Stimulated activated CD4-positive, alpha-beta T cell treated with anti-CD3 and anti-CD28 coated beads, Interleukin-15, amount 100 ng/mL, for 1 hour (primary cell): ENCODE results near the gene RELCH.

Source experiments
- DNase-seq, 2 donors: peaks; one replicate each; pipeline ENCODE4 v3.0.0-alpha.2; 2020; ENCODE audit warnings: low read depth in 1 of 2, low spot score in 1 of 2

The RELCH gene

DNA sequence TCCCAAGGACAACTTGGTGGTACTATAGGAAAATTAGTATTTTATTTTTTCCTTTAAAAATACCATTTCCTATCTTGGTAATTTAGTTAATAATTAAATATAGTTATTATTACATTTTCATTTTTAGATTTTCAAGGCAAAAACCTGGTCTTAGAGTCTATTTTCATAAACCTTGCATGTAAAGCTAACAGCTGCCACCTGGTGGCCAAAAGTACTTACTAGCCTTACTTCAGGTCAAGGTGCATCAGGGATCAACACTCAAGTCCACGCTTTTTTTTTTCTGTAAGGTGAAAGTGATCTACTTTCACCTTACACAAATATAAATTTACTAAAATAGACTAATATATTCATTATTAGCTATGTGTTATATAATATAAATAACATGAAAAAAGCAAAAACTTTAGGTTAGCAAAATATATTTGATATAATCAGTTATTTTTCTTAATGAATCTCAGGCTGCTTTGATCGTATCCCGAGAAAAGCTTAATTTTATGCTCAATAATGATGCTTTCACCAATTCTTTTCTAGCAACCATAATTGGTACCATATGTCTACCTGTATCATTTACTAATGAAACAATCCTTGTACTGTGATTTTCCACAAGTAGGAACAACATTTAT, 62.5 kb downstream of the RELCH start:
- DNase-seq: peak; percentile 25 to 32

- no peak for DNase-seq
Measured at GRCh38 chr18:62250475-62250874, 63.4 kb downstream of the RELCH start.

DNA sequence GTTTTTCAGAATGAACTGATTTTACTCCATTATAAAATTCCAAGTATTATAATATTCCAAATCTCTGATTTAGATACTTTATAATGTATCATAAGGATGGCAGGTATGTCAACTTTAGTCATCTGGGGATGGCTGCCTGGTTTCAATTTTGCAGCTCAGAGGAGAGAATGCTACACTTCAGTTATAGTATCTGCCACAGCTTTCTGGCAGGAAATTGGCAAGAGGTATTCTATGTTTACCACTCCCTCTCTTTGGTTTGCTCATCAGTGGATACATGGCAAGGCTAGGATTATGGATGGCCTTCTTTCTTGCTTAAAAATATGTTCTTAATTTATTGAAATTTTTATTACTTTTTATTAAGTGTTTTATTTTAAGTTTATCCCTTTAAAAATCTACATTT, 71.0 kb downstream of the RELCH start:
- no peak for DNase-seq

DNA sequence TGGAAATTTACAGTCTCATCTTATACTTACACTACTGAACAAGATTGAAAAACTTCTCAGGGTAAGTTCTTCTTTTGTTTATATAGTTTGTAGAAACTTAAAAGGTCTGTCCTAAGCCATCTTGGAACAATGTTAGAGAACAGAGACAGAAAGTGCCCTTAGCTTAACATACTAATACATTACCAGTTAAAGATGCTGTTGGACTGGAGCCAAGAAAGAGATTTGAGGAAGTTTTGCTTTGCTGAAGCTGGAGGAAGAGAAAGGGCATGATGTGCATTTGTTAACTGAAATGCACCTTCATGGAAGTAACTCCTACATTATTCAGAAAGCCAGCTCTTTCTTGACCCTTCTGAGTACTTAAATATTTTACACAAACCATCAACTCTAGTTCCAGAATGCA, 71.6 kb downstream of the RELCH start:
- DNase-seq: no peak

DNA sequence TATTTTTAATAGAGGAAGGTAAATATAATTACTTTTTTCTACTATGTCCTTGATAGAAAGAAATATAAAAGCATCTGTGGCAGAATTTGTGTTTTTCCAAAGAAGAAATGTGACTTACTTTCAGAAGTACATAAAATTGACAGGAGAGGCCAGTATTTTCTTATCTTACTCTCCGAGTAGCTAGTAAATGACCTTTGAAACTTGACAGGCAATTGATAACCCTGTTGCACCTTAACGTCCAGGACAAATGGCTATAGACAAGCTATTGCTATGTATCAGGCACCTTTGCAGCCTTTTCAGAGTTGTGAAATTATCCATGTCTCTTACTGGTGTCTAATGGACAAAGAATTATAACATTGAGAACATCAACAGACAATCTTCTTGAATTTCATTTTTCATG, 75.0 kb downstream of the RELCH start:
- no peak for DNase-seq

DNA sequence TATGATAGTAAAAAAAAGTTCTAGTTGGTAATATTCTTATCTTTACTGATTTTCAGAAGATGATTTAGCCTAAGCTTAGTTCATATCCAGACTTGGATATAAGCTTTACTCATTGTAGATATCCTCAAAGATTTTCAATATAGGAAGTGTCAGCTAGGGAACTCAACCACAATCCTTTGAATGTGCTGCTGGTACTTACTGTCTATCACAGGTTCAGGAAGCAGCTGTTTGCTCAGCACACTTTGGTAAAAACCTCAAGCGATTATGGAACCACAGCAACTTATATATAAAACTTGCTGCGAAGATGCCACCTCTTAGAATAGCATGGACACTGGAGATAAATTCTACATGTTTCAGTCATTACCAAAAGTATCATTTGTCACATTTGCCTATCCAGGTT, 77.9 kb downstream of the RELCH start:
- DNase-seq: no peak

- no peak for DNase-seq
Measured at GRCh38 chr18:62277045-62277444, 90.0 kb downstream of the RELCH start.

DNA sequence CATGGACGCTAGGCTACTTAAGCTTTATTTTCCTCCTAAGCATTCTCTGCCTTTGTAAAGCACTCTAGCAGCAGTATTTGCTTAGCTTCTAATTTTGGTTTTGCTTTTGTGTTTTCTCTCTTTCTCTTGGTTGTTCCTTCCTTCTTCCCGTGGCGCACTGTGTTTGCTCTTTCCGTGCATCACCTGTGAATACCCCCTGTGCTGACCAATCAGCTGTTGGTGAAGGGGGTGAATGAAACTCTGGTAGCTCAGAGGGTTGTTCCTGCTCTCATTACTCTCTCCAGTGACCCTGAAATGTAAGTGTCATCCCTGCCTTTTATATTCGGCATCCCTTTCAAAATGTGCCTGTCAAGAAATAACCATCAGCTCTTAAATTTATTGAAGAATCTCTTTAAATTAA, 92.5 kb downstream of the RELCH start:
- no peak for DNase-seq

- DNase-seq: no peak
Measured at GRCh38 chr18:62280058-62280457, 93.0 kb downstream of the RELCH start.

DNA sequence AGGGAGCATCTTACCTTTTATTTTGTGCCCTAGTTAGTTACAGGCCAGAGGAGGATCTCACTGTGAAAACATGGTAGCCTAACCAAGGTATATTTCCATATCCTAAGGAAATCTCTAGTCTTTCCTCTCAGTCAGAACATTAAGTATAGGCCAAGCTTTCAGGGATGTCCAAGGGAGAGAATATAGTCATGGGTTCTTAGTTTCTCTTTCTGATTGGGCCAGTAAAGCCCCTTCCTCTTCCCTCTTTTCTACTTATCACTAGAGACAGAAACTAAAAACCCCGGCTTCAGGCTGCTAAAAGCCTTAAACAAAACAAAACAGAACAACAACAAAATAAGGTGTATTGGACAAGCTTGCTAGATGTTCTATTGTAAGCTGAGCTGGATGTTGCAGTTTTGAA, 93.7 kb downstream of the RELCH start:
- DNase-seq: no peak

DNA sequence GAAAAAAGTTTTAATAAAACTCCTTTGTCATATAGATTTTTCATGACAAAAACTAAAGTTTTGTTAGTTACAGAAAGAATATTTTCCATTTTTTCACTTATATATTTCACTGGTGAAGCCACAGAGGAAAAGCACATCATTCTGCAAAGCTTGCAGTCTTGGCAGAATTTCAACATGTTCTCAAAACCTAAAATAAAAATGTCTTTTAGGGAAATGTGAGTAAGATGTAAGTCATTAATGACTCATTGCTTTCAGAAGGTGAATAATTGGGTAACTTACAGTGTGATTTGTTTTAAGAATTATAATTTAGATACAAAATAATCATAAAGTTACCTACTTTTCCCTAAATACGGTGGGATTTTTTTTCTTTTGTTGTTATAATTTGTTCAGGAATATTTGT, 94.6 kb downstream of the RELCH start:
- DNase-seq: no peak

- DNase-seq: no peak
Measured at GRCh38 chr18:62282188-62282629, 95.2 kb downstream of the RELCH start.

DNA sequence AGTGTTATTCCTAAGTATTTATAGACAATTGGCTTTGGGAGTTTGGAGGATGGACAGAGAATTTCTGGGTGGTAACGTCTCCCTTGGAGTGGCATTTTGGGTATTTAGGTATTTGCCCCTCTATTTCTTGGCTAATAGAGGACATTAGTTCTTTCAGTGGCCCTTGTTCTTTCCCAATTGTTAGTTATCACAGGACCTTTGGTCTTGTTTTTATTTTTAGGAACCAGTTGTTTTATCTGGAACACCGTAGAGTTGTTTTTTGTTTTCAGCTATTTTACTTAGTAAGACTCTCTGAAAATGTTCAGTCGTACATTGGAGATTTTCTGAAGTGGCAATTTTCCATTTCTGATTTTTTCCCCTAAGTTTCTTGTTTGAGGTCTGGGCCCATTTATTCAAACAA, 97.6 kb downstream of the RELCH start:
- no peak for DNase-seq

DNA sequence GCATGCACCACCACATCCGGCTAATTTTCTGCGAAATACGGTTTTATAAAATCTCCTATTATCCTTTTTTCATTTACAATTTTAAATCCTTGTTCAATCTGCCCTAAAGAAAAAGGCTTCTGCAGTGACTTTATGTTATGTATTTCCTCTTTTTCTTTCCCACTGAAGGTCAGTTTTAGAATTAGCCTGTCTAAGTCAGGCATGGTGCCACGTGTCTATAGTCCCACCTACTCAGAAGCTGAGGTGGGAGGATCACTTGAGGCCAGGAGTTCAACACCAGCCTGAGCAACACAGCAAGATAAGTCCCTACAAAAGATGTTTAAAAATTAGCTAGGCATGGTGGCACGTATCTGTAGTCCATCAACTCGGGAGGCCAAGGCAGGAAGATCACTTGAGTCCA, 98.2 kb downstream of the RELCH start:
- no peak for DNase-seq

DNA sequence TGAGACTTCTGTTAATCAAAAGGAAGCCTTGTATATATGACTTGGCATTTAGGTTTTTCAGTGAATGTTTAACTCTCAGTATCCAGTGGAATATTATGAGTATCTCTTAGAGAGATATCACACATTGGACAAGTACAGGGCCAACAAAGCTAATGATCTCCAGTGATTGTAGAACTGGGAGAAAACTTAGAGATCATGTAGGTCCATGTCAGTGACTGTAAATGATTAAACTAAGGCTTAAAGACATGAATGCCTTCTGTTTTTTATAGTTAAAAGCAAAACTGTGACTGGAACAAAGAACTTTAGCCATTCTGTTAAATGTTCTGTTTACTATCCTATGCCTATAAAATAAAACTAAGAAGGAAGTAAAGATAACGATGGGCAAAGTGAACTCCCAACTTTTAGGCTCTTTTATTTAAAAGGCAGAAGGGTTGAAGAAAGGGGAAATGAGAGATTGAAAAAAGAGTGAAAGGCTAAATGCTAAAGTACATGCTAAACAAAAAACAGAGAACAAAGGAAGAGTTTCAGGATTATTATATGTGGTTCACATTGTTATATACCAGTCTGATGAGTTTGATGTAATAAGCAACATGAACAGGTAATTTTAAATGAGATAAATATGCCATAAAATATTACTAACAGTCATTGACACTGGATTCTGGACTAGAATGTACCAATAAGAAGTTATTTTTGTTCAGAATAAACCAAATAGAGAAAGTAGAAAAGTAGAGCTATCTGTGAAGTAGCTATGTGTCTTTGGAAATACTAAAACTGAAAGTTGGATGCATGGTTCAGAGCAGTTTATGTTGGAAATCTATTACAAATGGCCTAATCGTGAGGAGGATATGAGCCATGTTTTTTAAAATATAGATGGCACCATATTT, 101.0 kb downstream of the RELCH start:
- no peak for DNase-seq

DNA sequence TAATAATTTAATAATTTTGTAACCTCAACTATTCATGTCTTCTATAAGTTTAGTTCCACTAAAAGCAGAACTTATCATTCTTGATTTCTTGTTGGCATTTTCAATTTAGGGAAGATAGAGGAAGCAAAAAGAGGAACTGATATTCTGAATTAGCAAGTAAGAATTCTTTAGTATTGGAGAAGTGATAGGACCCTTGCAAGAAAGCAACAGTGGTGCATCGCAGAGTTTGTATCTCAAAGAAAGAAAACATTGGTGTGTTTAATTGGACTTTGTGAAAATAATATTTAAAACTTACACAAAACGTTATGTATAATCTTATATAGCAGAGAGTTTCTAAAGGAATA, 101.6 kb downstream of the RELCH start:
- DNase-seq: no peak

DNA sequence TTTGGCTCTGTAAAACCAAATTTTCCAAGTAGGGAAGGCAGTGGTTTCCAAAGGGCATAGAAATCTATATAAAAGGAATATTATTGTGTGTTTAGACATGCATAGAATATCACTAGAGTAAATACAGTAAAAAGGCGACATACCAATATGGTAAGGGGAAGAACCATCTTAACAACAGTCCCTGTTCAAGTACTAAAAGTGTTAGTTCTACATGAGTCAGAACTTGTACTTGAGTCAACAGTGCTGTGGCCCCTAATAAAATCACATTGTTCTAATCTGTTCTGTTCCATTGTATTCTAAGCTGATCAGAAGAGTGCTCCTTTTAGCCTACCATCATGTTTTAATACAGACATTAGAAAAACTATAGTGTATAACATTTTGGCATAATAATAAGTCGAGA, 102.0 kb downstream of the RELCH start:
- DNase-seq: no peak

DNA sequence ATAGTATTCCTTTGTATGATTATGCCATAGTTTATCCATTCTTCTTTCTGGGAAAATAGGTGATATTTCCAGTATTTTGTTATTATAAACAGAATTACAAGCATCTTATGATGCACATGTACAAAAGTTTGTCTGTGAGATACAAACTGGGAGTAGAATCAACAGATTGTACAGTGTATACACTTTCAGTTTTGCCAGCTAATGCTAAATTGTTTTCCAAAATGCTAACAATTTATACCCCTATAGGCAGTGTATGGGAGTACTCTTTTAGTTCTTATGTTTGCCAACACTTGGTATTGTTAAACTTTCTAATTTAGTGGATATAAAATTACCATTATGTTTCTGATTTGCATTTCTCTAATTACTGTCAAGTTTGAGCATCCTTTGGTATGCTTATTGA, 107.0 kb downstream of the RELCH start:
- DNase-seq: no peak

- no peak for DNase-seq
Measured at GRCh38 chr18:62300359-62300963, 113.4 kb downstream of the RELCH start.

DNA sequence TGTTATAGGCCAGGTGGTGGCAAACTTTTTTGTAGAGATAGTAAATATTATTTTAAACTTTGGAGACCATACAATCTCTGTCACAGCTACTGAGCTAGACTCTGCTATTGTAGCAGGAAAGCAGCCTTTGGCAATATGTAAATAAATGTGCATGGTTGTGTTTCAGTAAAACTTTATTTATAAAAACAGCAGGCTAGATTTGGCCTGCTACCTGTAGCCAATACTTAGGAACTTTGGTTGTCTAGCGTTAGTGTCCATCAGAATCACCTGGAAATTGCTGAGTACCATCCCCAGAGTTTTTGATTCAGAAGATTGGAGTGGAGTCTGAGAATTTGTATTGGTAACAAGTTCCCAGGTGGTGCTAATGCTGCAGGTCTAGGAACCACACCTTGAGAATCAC, 114.3 kb downstream of the RELCH start:
- DNase-seq: no peak

DNA sequence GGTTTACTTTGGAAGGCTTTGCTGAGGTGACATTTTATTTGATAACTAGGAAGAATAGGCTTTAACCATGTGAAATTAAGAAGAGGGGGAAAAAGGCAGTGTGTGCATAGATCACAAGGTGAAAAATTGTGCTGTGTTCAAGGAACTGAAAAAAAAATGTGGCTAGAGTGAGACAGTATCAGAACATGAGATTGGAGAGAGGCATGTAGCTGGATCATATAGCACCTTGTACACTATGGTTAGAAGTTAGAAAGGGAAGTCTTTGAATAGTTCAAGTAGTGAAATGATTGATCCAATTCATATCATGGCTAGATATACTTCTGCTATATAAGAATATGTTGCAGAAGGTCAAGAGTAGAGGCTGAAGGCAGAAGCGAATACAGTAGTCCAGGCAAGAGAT, 125.8 kb downstream of the RELCH start:
- DNase-seq: no peak
